ENCODE measurements around the gene AKR1C8. TPM values are rescaled to one million over a fixed set of nuclear protein-coding genes. Genes with fewer than 3 reads are reported as not detected.
A peak's percentile ranks its signal among the peaks of the same experiment; 100 is the strongest.

Gene AKR1C8
- total RNA-seq, 1 experiment from 2014 or later = not detected

DNA sequence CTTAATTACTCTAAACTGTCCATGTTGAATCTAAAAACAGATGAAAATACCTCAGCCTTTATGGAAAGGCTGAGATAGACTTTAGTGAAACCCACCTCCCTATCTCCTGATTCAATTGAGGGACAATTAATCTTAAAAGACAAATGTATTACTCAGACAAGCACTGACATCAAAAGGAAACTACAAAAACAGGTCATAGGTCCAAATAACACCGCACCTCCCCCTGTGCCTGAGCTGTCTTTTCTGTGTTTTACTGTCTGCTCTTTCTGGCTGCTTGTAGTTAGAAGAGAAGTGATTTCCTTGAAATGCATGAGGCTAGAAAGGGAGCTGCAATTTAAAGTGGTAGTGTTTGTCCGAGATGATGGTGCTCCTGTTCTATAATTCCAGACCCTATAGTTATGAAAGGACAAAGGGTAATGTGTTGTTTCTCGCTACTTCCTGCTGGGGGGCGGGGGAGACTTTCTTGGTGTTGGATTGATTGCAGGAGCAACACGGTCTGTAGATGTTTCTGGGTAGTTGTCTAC lies 16.0 kb downstream of the AKR1C8 start:
- TF ChIP-seq, protein P1, sequence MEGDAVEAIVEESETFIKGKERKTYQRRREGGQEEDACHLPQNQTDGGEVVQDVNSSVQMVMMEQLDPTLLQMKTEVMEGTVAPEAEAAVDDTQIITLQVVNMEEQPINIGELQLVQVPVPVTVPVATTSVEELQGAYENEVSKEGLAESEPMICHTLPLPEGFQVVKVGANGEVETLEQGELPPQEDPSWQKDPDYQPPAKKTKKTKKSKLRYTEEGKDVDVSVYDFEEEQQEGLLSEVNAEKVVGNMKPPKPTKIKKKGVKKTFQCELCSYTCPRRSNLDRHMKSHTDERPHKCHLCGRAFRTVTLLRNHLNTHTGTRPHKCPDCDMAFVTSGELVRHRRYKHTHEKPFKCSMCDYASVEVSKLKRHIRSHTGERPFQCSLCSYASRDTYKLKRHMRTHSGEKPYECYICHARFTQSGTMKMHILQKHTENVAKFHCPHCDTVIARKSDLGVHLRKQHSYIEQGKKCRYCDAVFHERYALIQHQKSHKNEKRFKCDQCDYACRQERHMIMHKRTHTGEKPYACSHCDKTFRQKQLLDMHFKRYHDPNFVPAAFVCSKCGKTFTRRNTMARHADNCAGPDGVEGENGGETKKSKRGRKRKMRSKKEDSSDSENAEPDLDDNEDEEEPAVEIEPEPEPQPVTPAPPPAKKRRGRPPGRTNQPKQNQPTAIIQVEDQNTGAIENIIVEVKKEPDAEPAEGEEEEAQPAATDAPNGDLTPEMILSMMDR (IDR thresholded peaks at IDR 0.05; ENCODE audit: unreplicated experiment) = no peak
- peaks cover 14% of the 10 kb centered on the region for H3K9me3 Mint-ChIP-seq (ENCODE audit: unreplicated experiment)
- ChIA-PET POLR2A (no interaction called here), CTCF (no interaction called here)
- no TSS peak for BruUV-seq (replicated peaks)
- no peaks in the 10 kb centered on the region for H3K36me3 Mint-ChIP-seq (ENCODE audit: insufficient read depth, unreplicated experiment)
- no peak for DNase-seq (ENCODE audit: unreplicated experiment)
- H3K4me3 Mint-ChIP-seq (ENCODE audit: unreplicated experiment) = no peak overlapping the region
- no peaks in the 10 kb centered on the region for H3K27me3 Mint-ChIP-seq (ENCODE audit: insufficient read depth, unreplicated experiment)
- no peaks in the 10 kb centered on the region for H3K4me1 Mint-ChIP-seq (ENCODE audit: insufficient read depth, unreplicated experiment)
- H3K27ac Mint-ChIP-seq (ENCODE audit: low read depth, unreplicated experiment) = no peak overlapping the region
- intact Hi-C loops (cut with micrococcal nuclease) = no loop called here

GRCh38 chr10:5165738-5166137 lies 19.2 kb downstream of the AKR1C8 start:
- Mint-ChIP-seq H3K4me3 (ENCODE audit: unreplicated experiment) (no peak overlapping the region), H3K9me3 (ENCODE audit: unreplicated experiment) (peaks cover 35% of the 10 kb centered on the region), H3K27me3 (ENCODE audit: insufficient read depth, unreplicated experiment) (no peaks in the 10 kb centered on the region), H3K4me1 (ENCODE audit: insufficient read depth, unreplicated experiment) (no peaks in the 10 kb centered on the region), H3K27ac (ENCODE audit: low read depth, unreplicated experiment) (no peak overlapping the region), H3K36me3 (ENCODE audit: insufficient read depth, unreplicated experiment) (no peaks in the 10 kb centered on the region)
- BruUV-seq (replicated peaks) = no TSS peak
- ChIA-PET POLR2A (no interaction called here), CTCF (no interaction called here)
- intact Hi-C loops (cut with micrococcal nuclease) = no loop called here
- TF ChIP-seq, protein P1 (IDR thresholded peaks at IDR 0.05; ENCODE audit: unreplicated experiment) = no peak
- DNase-seq (ENCODE audit: unreplicated experiment) = peak; percentile 37

DNA sequence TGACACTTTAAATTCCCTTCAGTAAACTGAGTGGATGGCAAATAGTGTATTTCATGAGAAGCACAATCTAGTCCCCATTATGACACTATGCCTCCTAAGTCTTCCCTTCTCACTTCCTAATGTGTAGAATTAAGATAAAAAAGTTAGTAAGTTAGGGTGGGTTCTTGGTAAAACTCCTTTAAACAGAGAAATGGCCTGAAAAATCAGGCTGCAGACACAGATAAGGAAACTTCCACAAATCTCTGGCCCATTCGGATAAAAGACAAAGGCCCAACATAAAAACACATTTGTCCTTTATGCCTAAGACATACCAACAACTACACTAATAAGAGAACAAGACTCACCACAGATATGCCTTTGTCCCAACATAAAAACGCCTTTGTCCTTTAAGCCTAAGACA lies 21.5 kb downstream of the AKR1C8 start:
- Mint-ChIP-seq H3K4me1 (ENCODE audit: insufficient read depth, unreplicated experiment) (peaks cover 7% of the 10 kb centered on the region), H3K27me3 (ENCODE audit: insufficient read depth, unreplicated experiment) (no peaks in the 10 kb centered on the region), H3K27ac (ENCODE audit: low read depth, unreplicated experiment) (no peak overlapping the region), H3K36me3 (ENCODE audit: insufficient read depth, unreplicated experiment) (no peaks in the 10 kb centered on the region), H3K9me3 (ENCODE audit: unreplicated experiment) (peaks cover 33% of the 10 kb centered on the region), H3K4me3 (ENCODE audit: unreplicated experiment) (no peak overlapping the region)
- ChIA-PET POLR2A (no interaction called here), CTCF (no interaction called here)
- intact Hi-C loops (cut with micrococcal nuclease) = no loop called here
- TF ChIP-seq, protein P1 (IDR thresholded peaks at IDR 0.05; ENCODE audit: unreplicated experiment) = no peak
- DNase-seq (ENCODE audit: unreplicated experiment) = no peak
- BruUV-seq (replicated peaks) = no TSS peak

DNA sequence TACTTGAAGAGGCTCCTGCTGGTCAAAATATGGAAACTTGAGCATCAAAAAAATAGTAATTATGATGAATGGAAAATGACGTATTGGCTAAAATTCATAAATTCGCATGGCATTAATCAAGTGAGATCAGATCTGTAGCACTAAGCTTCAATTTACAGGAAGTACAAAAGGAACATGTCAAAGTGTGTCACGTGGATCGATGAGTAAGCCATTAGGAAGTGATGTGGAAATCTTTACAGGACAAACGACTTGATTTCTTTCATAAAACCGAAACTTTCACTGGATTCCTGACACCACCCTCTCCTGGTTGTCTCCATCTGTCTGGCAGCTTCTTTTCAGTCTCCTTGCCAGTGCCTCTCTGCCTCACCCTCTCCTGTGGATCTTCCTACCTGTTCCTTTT lies 25.8 kb downstream of the AKR1C8 start:
- no TSS peak for BruUV-seq (replicated peaks)
- no peaks in the 10 kb centered on the region for H3K27me3 Mint-ChIP-seq (ENCODE audit: insufficient read depth, unreplicated experiment)
- peak overlapping the region; percentile 13 for H3K27ac Mint-ChIP-seq (ENCODE audit: low read depth, unreplicated experiment)
- TF ChIP-seq, protein P1 (IDR thresholded peaks at IDR 0.05; ENCODE audit: unreplicated experiment) = no peak
- intact Hi-C loops (cut with micrococcal nuclease) = no loop called here
- H3K4me3 Mint-ChIP-seq (ENCODE audit: unreplicated experiment) = no peak overlapping the region
- POLR2A ChIA-PET = interaction anchor here (0.7 kb wide), 1 partner anchor 211 kb away, joined by 3 read pairs; no protein-coding TSS in a partner anchor
- DNase-seq (ENCODE audit: unreplicated experiment) = peak; percentile 29
- peaks cover 23% of the 10 kb centered on the region for H3K9me3 Mint-ChIP-seq (ENCODE audit: unreplicated experiment)
- no peaks in the 10 kb centered on the region for H3K36me3 Mint-ChIP-seq (ENCODE audit: insufficient read depth, unreplicated experiment)
- peaks cover 7% of the 10 kb centered on the region for H3K4me1 Mint-ChIP-seq (ENCODE audit: insufficient read depth, unreplicated experiment)
- CTCF ChIA-PET = interaction anchor here (0.6 kb wide), 1 partner anchor 346 kb away, joined by 3 read pairs; no protein-coding TSS in a partner anchor

Data from MCF 10A (cell line).